Retinal pigment epithelial cell (primary cell): ENCODE results near the gene KIAA0040.

Source experiments
- DNase-seq: peaks from one replicate; pipeline ENCODE4 v3.0.0-alpha.2; 2010; ENCODE audit warnings: low read depth
- H3K4me3 ChIP-seq: 2 replicates; pipeline ENCODE4 v1.5.1; 2011; ENCODE audit warnings: mild to moderate bottlenecking, low read length, control low read depth, moderate library complexity
- CTCF ChIP-seq: conservative IDR thresholded peaks from 2 replicates; pipeline ENCODE4 v1.5.1; 2011; ENCODE audit warnings: low read depth, low read length, control low read depth, inconsistent platforms

The KIAA0040 gene

DNA sequence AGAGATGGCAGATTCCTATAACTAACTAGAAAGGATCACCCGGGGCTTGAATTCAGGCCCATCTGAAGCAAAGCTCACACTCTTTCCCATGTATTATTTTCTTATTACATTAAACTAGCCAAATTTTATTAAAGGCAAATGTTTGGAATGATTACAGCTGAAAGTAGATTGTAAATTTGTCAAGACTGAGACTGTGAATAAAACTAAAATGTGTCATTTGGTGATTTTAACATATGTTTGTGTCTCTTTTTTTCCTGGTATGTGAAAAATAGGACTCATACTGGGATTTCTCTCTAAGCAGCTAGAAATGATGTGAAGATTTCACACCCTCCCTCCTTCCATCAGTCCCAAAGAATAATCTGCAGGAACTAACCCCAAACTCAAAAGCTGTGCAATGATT is 19.1 kb upstream of the KIAA0040 start:
- DNase-seq = no peak
- no peak overlapping the region for H3K4me3 ChIP-seq
- TF ChIP-seq CTCF = no peak

DNA sequence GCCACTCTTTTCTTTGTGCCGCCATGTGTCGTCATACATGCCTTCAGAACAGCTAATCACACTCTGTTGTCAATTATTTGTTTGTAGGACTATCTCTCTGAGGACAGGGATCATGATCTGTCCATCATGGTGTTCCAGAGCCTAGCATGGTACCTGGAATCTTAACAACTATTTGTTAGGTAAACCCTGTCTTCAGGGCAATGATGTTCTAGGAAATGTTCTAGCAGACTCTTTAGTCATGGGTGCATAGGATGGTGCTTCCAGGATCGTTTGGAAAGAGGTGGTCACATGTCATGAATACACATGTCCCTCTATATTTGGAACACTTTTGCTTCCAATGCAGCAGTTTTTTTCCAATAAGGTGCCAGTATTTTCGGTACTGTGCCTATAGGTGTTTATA is 18.2 kb upstream of the KIAA0040 start:
- no peak for TF ChIP-seq CTCF
- no peak overlapping the region for H3K4me3 ChIP-seq
- no peak for DNase-seq

GRCh38 chr1:175209493-175209921 is 16.9 kb upstream of the KIAA0040 start:
- H3K4me3 ChIP-seq = no peak overlapping the region
- no peak for TF ChIP-seq CTCF
- no peak for DNase-seq

DNA sequence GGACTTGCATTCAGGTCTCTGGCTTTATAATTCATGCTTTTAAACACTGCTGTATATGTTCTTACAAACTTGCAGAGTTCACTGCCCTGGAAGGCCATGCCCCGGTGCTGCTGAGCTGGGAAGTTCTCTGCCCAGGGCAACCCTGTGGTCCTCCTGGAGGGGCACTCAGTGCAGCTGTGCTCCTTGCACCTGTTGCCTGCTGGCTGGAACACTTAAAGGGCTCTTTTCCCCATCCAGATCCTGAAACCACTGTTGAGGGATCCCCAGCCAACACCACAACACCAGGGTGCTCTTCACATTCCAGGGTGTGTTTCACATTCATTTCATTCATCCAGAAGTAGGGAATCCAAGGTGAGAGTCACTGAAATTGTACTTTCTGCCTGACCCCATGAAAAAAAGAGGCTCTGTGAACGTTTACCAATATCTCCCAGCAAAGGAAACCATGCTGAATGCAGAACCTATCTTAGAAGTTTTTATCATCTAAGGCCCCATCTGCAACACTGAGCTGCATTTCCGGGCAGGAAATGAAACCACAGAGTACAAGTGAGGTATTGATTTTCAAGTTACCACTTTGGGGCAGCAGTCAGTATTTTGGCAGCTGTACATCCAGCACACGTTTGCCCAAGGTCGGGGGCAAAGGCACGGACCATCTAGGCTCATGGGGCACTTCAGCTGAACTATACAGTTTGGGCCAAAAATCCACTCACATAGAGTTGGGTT is 16.4 kb upstream of the KIAA0040 start:
- H3K4me3 ChIP-seq = no peak overlapping the region
- DNase-seq = no peak
- no peak for TF ChIP-seq CTCF

- no peak for TF ChIP-seq CTCF
- no peak for DNase-seq
Observed at GRCh38 chr1:175207971-175208370, 15.4 kb upstream of the KIAA0040 start.

DNA sequence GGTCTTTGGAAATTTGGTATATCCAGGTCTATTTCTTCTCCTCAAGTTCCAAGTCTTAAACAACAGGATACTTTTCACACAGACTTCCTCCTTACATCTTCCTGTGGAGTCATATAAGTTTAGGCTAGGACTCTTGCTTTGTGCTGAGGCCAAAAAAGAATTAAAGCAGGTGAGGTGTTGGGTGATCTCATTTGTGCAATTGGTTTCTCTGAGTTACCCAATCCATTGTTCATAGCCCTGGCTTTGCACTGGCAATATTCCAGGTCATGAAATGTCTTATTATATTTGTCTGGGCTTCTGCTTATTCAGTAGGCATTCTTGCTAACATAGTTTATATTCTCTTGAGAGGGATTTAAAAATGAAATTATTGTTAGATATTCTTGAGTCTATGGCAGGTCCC is 14.1 kb upstream of the KIAA0040 start:
- no peak for DNase-seq
- no peak for TF ChIP-seq CTCF
- H3K4me3 ChIP-seq = no peak overlapping the region

More at GRCh38 chr1:175207971-175208370, 15.4 kb upstream of the KIAA0040 start:
- H3K4me3 ChIP-seq = no peak overlapping the region

GRCh38 chr1:175204330-175204729 is 11.8 kb upstream of the KIAA0040 start:
- H3K4me3 ChIP-seq = no peak overlapping the region
- no peak for TF ChIP-seq CTCF
- DNase-seq = no peak
